ENCODE measurements around the gene RNH1.

GRCh38 chr11:514606-515005 is 7.6 kb upstream of the RNH1 start:
- TF ChIP-seq POLR2A (IDR thresholded peaks at IDR 0.05; ENCODE audit: low read depth, low read length): no peak
- no peak for TF ChIP-seq POLR2AphosphoS5 (IDR thresholded peaks at IDR 0.05; ENCODE audit: low read depth, low read length)
